ENCODE results near the gene PCSK4.

DNA sequence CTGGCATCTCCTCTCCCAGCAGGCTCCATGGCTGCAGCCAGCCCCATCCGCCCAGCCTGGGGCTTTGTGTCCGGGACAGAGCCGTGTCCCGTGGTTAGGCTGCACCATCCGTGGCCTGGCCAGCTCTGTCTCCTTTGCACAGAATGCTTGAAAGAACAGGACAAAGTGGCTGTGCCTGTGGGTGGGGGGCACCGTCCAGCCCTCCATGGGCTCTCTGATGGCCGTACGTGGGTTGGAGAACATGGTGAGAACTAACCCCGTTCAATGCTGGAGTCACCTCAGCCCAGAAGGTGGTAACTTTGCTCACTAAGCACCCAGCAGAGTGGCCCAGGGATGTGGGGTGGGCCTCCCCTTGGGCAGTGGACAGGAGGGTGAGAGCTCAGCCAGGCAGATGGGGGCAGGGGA, 49.1 kb downstream of the PCSK4 start:
- no peak for TF ChIP-seq POLR2A (IDR thresholded peaks at IDR 0.05)
- TF ChIP-seq, protein P1, sequence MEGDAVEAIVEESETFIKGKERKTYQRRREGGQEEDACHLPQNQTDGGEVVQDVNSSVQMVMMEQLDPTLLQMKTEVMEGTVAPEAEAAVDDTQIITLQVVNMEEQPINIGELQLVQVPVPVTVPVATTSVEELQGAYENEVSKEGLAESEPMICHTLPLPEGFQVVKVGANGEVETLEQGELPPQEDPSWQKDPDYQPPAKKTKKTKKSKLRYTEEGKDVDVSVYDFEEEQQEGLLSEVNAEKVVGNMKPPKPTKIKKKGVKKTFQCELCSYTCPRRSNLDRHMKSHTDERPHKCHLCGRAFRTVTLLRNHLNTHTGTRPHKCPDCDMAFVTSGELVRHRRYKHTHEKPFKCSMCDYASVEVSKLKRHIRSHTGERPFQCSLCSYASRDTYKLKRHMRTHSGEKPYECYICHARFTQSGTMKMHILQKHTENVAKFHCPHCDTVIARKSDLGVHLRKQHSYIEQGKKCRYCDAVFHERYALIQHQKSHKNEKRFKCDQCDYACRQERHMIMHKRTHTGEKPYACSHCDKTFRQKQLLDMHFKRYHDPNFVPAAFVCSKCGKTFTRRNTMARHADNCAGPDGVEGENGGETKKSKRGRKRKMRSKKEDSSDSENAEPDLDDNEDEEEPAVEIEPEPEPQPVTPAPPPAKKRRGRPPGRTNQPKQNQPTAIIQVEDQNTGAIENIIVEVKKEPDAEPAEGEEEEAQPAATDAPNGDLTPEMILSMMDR (IDR thresholded peaks at IDR 0.05): no peak
